Stimulated activated CD4-positive, alpha-beta T cell treated with anti-CD3 and anti-CD28 coated beads, Interleukin-15, amount 100 ng/mL, for 1 hour (primary cell): ENCODE measurements around the gene LGALS12.

Experiments used
- DNase-seq, 2 donors: peaks; one replicate each; pipeline ENCODE4 v3.0.0-alpha.2; 2020; ENCODE audit warnings: low read depth in 1 of 2, low spot score in 1 of 2

Gene LGALS12

GRCh38 chr11:63560506-63561180, 54.8 kb downstream of the LGALS12 start:
- DNase-seq, result no peak

DNA sequence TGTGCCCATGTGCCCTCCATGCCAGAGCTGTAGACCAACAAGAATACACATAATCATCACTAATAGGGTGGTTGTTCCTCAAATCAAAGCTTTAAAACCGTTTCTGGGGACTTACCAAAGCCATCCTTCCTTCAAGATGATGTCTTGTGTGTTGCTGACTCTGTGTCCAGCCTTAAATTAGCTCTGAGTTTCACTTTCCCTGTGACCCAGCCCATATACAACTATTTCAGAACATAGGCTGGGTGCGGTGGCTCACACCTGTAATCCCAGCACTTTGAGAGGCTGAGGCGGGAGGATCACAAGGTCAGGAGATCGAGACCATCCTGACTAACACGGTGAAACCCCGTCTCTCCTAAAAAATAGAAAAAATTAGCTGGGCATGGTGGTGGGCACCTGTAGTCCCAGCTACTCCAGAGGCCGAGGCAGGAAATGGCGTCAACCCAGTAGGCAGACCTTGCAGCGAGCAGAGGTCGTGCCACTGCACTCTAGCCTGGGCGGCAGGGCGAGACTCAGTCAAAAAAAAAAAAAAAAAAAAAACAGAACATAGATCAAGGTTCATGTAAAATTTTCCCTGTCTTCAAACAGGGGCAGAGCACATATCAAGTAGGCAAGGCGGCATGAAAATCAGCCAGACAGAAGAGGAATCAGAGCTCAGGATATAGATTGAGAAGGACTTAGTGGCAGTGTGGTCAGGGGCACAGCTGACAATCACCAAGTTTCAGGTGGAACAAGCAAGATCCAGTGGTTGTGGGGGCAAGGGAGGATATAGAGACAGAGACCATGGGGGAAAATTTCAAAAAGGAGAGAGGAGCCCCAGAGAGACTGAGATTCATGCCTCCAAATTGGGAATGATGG, 57.5 kb downstream of the LGALS12 start, which contains the start of gene PLAAT2:
Gene PLAAT2, minus strand, starts transcription at position 179 of the 855 bp plus-strand sequence. Its CDS starts 55 bp downstream, at position 124.
- no peak for DNase-seq

DNA sequence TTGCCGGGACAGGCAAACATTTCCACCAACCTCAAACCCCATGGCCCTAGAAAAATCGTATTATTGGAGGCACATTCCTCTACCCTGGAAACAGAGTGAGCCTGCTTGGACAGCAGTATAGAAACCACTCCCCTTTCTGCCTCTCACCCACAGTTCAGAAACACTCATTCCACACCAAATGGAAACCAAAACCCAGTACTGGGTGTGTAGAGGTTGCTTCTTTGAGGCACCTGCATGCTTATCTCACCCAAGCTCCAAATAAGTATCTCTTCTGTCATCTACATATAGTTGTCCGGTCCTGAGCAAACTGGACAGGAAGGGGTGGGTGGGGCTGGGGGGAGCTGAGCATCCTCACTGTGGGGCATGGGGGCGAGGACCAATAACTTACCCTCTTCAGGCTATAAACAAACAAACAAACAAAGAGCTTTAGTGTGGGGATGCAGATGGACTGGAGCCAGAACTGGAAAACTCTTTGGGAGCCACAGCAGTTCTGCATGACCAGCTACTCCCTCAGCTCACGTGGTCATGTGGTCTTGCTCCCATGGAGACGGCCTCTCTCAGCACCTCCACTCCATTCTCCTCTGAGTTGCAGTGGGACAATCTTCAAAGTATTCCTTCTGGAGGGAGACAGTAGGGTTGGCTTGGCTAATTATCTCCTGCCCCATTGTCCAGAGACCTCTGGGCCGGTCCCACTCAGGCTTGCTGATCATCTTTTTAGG, 58.3 kb downstream of the LGALS12 start:
- DNase-seq, result no peak

DNA sequence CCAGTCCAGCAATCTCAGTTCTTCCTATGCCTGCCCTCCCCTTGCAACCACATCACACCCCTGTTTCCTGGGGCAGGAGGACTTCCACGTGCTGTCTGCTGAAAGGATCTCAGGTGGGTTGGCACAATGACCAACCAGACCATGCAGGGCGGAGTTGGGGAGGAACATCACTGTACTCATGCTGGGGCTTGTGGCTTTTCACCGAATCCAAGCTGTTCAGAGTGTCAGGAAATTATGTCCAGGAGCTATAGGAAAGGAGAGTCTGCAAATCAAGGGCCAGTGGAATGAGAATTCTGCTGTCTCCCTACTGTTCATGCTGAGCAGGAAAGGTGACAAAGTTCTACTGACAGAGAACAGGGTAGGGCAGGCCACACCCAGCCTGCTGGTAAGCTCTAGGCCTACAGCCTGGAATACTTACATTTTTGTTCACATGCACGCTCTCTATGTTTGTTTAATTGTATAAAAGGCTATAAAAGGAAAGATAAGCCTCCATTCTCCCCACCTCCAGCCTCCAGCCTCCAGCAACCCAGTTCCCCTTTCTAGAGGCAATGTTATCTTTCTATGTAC, 59.0 kb downstream of the LGALS12 start:
- DNase-seq, result no peak
